Endothelial cell of umbilical vein (primary cell): ENCODE measurements around the gene PDE10A.
"Not testable (repeated sequence)": the region's sequence is repeated elsewhere in the genome, so short reads cannot be mapped to it uniquely, and the experiment has no call there.

Experiments used
- EZH2 ChIP-seq: IDR thresholded peaks from 2 replicates; pipeline ENCODE4 v1.6.1; 2012; ENCODE audit warnings: borderline replicate concordance, low read depth, mild to moderate bottlenecking, moderate library complexity, low read length, inconsistent platforms; ENCODE audit not compliant: severe bottlenecking
- FOS ChIP-seq: IDR thresholded peaks from 2 replicates; pipeline ENCODE4 v1.6.1; 2011; ENCODE audit warnings: mild to moderate bottlenecking, low read length, moderate library complexity, borderline replicate concordance; ENCODE audit not compliant: insufficient read depth
- GATA2 ChIP-seq: IDR thresholded peaks from 2 replicates; pipeline ENCODE4 v1.7.0; 2011; ENCODE audit warnings: low read depth, mild to moderate bottlenecking, moderate library complexity, mixed read lengths, low read length; ENCODE audit not compliant: insufficient read length, insufficient read depth
- JUN ChIP-seq: IDR thresholded peaks from 2 replicates; pipeline ENCODE4 v1.6.1; 2011; ENCODE audit warnings: borderline replicate concordance, low read depth; ENCODE audit not compliant: insufficient read length, insufficient read depth
- MYC ChIP-seq: IDR thresholded peaks from one replicate; pipeline ENCODE4 v1.6.1; 2011; ENCODE audit warnings: mild to moderate bottlenecking, low read depth, low read length
- POLR2A ChIP-seq: IDR thresholded peaks from 2 replicates; pipeline ENCODE4 v1.6.1; 2012; ENCODE audit warnings: low read depth, mild to moderate bottlenecking, control low read depth, low read length
- POLR2AphosphoS5 ChIP-seq: IDR thresholded peaks from 2 replicates; pipeline ENCODE4 v1.6.1; 2012; ENCODE audit warnings: low read depth, mild to moderate bottlenecking, control low read depth, low read length, moderate library complexity; ENCODE audit not compliant: insufficient read depth
- TF ChIP-seq, protein P1 (sequence below), 2 donors: IDR thresholded peaks; 1 replicate in 1 of 2; 2 replicates in 1 of 2; pipeline ENCODE4 v1.5.1; 2011; ENCODE audit warnings: low read length in 2 of 2, mild to moderate bottlenecking in 2 of 2, moderate library complexity in 2 of 2, control low read depth in 1 of 2, inconsistent platforms in 1 of 2, low read depth in 1 of 2; ENCODE audit not compliant: insufficient read depth in 1 of 2; ENCODE audit errors: extremely low read depth in 1 of 2
- TF ChIP-seq, protein P2 (sequence below): IDR thresholded peaks from 2 replicates; pipeline ENCODE4 v1.6.1; 2011; ENCODE audit not compliant: insufficient read depth, insufficient read length

DNA sequence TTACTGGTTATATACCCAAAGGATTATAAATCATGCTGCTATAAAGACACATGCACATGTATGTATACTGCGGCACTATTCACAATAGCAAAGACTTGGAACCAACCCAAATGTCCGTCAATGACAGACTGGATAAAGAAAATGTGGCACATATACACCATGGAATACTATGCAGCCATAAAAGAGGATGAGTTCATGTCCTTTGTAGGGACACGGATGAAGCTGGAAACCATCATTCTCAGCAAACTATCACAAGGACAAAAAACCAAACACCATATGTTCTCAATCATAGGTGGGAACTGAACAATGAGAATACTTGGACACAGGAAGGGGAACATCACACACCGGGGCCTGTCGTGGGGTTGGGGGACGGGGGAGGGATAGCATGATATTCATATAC is 104.9 kb downstream of the PDE10A start:
- TF ChIP-seq, protein P1, sequence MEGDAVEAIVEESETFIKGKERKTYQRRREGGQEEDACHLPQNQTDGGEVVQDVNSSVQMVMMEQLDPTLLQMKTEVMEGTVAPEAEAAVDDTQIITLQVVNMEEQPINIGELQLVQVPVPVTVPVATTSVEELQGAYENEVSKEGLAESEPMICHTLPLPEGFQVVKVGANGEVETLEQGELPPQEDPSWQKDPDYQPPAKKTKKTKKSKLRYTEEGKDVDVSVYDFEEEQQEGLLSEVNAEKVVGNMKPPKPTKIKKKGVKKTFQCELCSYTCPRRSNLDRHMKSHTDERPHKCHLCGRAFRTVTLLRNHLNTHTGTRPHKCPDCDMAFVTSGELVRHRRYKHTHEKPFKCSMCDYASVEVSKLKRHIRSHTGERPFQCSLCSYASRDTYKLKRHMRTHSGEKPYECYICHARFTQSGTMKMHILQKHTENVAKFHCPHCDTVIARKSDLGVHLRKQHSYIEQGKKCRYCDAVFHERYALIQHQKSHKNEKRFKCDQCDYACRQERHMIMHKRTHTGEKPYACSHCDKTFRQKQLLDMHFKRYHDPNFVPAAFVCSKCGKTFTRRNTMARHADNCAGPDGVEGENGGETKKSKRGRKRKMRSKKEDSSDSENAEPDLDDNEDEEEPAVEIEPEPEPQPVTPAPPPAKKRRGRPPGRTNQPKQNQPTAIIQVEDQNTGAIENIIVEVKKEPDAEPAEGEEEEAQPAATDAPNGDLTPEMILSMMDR (IDR thresholded peaks at IDR 0.05; ENCODE audit: extremely low read depth in 1 of 2, insufficient read depth in 1 of 2, low read depth in 1 of 2, low read length in 2 of 2): not testable (repeated sequence)
- TF ChIP-seq POLR2A, EZH2, POLR2AphosphoS5, JUN, FOS, MYC, GATA2: not testable (repeated sequence)
- TF ChIP-seq, protein P2, sequence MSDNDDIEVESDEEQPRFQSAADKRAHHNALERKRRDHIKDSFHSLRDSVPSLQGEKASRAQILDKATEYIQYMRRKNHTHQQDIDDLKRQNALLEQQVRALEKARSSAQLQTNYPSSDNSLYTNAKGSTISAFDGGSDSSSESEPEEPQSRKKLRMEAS: not testable (repeated sequence)
